H9 (cell line): ENCODE data around the gene KRT5. TPM values are rescaled to one million over a fixed set of nuclear protein-coding genes. Genes with fewer than 3 reads are reported as not detected.
"Not testable (repeated sequence)": the region's sequence is repeated elsewhere in the genome, so short reads cannot be mapped to it uniquely, and the experiment has no call there.

Experiments used
- DNase-seq: peaks from one replicate; pipeline ENCODE4 v3.0.0-alpha.2; 2017
- H2AFZ ChIP-seq: one replicate; pipeline ENCODE4 v1.6.1; 2013; ENCODE audit warnings: mild to moderate bottlenecking, low read length, control low read depth, moderate library complexity
- H2AK5ac ChIP-seq: 2 replicates; pipeline ENCODE4 v1.6.1; 2013; ENCODE audit warnings: low read length, control low read depth, mixed read lengths; ENCODE audit not compliant: insufficient read length
- H2BK120ac ChIP-seq: one replicate; pipeline ENCODE4 v1.6.1; 2013; ENCODE audit warnings: low read depth, mild to moderate bottlenecking, low read length, control low read depth, inconsistent platforms; ENCODE audit not compliant: poor library complexity, severe bottlenecking
- H2BK12ac ChIP-seq: 2 replicates; pipeline ENCODE4 v1.6.1; 2013; ENCODE audit warnings: low read length, control low read depth, mixed read lengths, low read depth; ENCODE audit not compliant: insufficient read length
- H2BK15ac ChIP-seq: 2 replicates; pipeline ENCODE4 v1.6.1; 2013; ENCODE audit warnings: low read depth, low read length, control low read depth
- H2BK20ac ChIP-seq: one replicate; pipeline ENCODE4 v1.6.1; 2013; ENCODE audit warnings: low read depth, mild to moderate bottlenecking, low read length, control low read depth, inconsistent platforms; ENCODE audit not compliant: poor library complexity, severe bottlenecking
- H2BK5ac ChIP-seq: 2 replicates; pipeline ENCODE4 v1.6.1; 2013; ENCODE audit warnings: low read length, control low read depth, mixed read lengths; ENCODE audit not compliant: insufficient read length
- H3K14ac ChIP-seq: 2 replicates; pipeline ENCODE4 v1.6.1; 2013; ENCODE audit warnings: low read length, control low read depth; ENCODE audit not compliant: insufficient read depth
- H3K18ac ChIP-seq: 2 replicates; pipeline ENCODE4 v1.6.1; 2013; ENCODE audit warnings: low read depth, mild to moderate bottlenecking, mixed read lengths, low read length, control low read depth; ENCODE audit not compliant: insufficient read length
- H3K23ac ChIP-seq: 2 replicates; pipeline ENCODE4 v1.6.1; 2013; ENCODE audit warnings: low read length, control low read depth, mixed read lengths, low read depth; ENCODE audit not compliant: insufficient read length
- H3K23me2 ChIP-seq: 2 replicates; pipeline ENCODE4 v1.6.1; 2013; ENCODE audit warnings: low read depth, mild to moderate bottlenecking, mixed read lengths, low read length, control low read depth; ENCODE audit not compliant: insufficient read length, poor library complexity, severe bottlenecking
- H3K27ac ChIP-seq: 2 replicates; pipeline ENCODE4 v1.5.1; 2013; ENCODE audit warnings: low read length, control low read depth, mixed read lengths, low read depth; ENCODE audit not compliant: insufficient read length
- H3K27me3 ChIP-seq: 2 replicates; pipeline ENCODE4 v1.6.1; 2013; ENCODE audit warnings: low read length, control low read depth, inconsistent platforms; ENCODE audit not compliant: insufficient read depth
- H3K4ac ChIP-seq: 2 replicates; pipeline ENCODE4 v1.6.1; 2013; ENCODE audit warnings: low read depth, mild to moderate bottlenecking, control low read depth, inconsistent platforms, low read length, moderate library complexity
- H3K4me1 ChIP-seq: 2 replicates; pipeline ENCODE4 v1.6.1; 2013; ENCODE audit warnings: low read length, control low read depth, inconsistent platforms; ENCODE audit not compliant: insufficient read depth
- H3K4me2 ChIP-seq: 2 replicates; pipeline ENCODE4 v1.6.1; 2013; ENCODE audit warnings: low read length, control low read depth, mixed read lengths; ENCODE audit not compliant: insufficient read length, insufficient read depth
- H3K56ac ChIP-seq: 2 replicates; pipeline ENCODE4 v1.6.1; 2013; ENCODE audit warnings: low read depth, mild to moderate bottlenecking, mixed read lengths, low read length, control low read depth; ENCODE audit not compliant: insufficient read length
- H3K79me1 ChIP-seq: 2 replicates; pipeline ENCODE4 v1.6.1; 2013; ENCODE audit warnings: low read depth, mild to moderate bottlenecking, moderate library complexity, low read length, control low read depth, inconsistent platforms; ENCODE audit not compliant: insufficient read depth, poor library complexity, severe bottlenecking
- H3K79me2 ChIP-seq: 2 replicates; pipeline ENCODE4 v1.6.1; 2013; ENCODE audit warnings: low read length, control low read depth, inconsistent platforms; ENCODE audit not compliant: insufficient read depth
- H3K9ac ChIP-seq: 2 replicates; pipeline ENCODE4 v1.6.1; 2013; ENCODE audit warnings: low read length, control low read depth, mixed read lengths; ENCODE audit not compliant: insufficient read length; ENCODE audit errors: extremely low read depth
- H3K9me3 ChIP-seq: one replicate; pipeline ENCODE4 v1.6.1; 2013; ENCODE audit warnings: low read depth, low read length, inconsistent platforms; ENCODE audit not compliant: control insufficient read depth
- H3T11ph ChIP-seq: one replicate; pipeline ENCODE4 v1.6.1; 2013; ENCODE audit warnings: mild to moderate bottlenecking, low read length, control low read depth, inconsistent platforms
- H4K20me1 ChIP-seq: one replicate; pipeline ENCODE4 v1.6.1; 2013; ENCODE audit not compliant: control insufficient read depth, insufficient read length, insufficient read depth
- H4K5ac ChIP-seq: 2 replicates; pipeline ENCODE4 v1.6.1; 2013; ENCODE audit warnings: low read depth, mild to moderate bottlenecking, mixed read lengths, low read length, control low read depth; ENCODE audit not compliant: insufficient read length
- H4K8ac ChIP-seq: replicated peaks from 2 replicates; pipeline ENCODE4 v1.6.1; 2013; ENCODE audit warnings: low read length, control low read depth, mixed read lengths, low read depth; ENCODE audit not compliant: insufficient read length
- H4K91ac ChIP-seq: 2 replicates; pipeline ENCODE4 v1.6.1; 2013; ENCODE audit warnings: low read depth, mild to moderate bottlenecking, moderate library complexity, mixed read lengths, low read length, control low read depth; ENCODE audit not compliant: insufficient read length
- H3K27ac Mint-ChIP-seq, 3 experiments: 2 replicates in 2 of 3; 3 replicates in 1 of 3; pipeline ENCODE4 v1.8.0; 2020 to 2021; ENCODE audit warnings: mixed read lengths in 3 of 3, mild to moderate bottlenecking in 1 of 3, moderate library complexity in 1 of 3
- H3K27me3 Mint-ChIP-seq: 2 replicates; pipeline ENCODE4 v1.8.0; 2021; ENCODE audit warnings: low read depth, mild to moderate bottlenecking, moderate library complexity, mixed read lengths
- H3K36me3 Mint-ChIP-seq, 3 experiments: 2 replicates in 2 of 3; 3 replicates in 1 of 3; pipeline ENCODE4 v1.8.0; 2020 to 2021; ENCODE audit warnings: low read depth in 3 of 3, mixed read lengths in 3 of 3; ENCODE audit not compliant: insufficient read depth in 1 of 3
- H3K4me1 Mint-ChIP-seq, 2 experiments: 2 replicates each; pipeline ENCODE4 v1.8.0; 2020; ENCODE audit warnings: mixed read lengths in 2 of 2
- H3K4me3 Mint-ChIP-seq, 2 experiments: 2 replicates in 1 of 2; 3 replicates in 1 of 2; pipeline ENCODE4 v1.8.0; 2020 to 2021; ENCODE audit warnings: mild to moderate bottlenecking in 2 of 2, mixed read lengths in 2 of 2, moderate library complexity in 1 of 2
- H3K9me3 Mint-ChIP-seq, 2 experiments: 2 replicates in 1 of 2; 3 replicates in 1 of 2; pipeline ENCODE4 v1.8.0; 2020; ENCODE audit warnings: mild to moderate bottlenecking in 2 of 2, mixed read lengths in 2 of 2, moderate library complexity in 1 of 2
- WGBS: extraction: QIAGEN DNeasy Blood & Tissue Kit; methylation state at CpG from one replicate; pipeline ENCODE4 v1.1.7; 2013; ENCODE audit warnings: missing lambda C conversion rate, low lambda C conversion rate, mixed read lengths; ENCODE audit not compliant: insufficient read length; ENCODE audit errors: extremely low coverage; 5-methylcytosine and 5-hydroxymethylcytosine counted together
- total RNA-seq: library from RNA; stranded (reverse); gene quantifications from 2 replicates; pipeline ENCODE4 v1.2.1, GENCODE V29; 2021

Gene KRT5
- total RNA-seq, 1 experiment from 2014 or later: not detected

DNA sequence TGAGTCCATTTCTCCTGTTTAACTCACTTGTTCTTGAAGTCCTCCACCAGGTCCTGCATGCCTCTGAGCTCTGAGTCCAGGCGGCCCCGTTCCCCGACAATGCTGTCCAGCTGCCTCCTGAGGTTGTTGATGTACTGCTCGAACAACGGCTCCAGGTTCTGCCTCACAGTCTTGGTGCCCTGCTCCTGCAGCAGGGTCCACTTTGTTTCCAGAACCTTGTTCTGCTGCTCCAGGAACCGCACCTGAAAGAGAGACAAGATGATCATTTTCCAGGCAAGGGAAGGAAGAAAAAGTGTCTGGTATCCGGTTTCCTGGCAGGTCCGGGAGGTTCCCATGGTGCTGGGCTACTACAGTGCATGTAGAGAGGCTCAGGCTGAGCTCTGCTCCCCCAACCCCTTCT, 28.7 kb downstream of the KRT5 start:
- not testable (repeated sequence) for H3K9ac ChIP-seq, H3K79me1 ChIP-seq, H4K91ac ChIP-seq, H3K4ac ChIP-seq, H3K27ac Mint-ChIP-seq, H2BK20ac ChIP-seq, H2BK120ac ChIP-seq, H3K36me3 Mint-ChIP-seq, H3K14ac ChIP-seq, H4K5ac ChIP-seq, H2BK5ac ChIP-seq, H3K56ac ChIP-seq, DNase-seq, H3K4me3 Mint-ChIP-seq, H3K23me2 ChIP-seq, H3K79me2 ChIP-seq, H3K27me3 ChIP-seq, H3T11ph ChIP-seq, H3K27ac ChIP-seq, H2AFZ ChIP-seq, H3K18ac ChIP-seq, H4K20me1 ChIP-seq, H2BK15ac ChIP-seq, H3K23ac ChIP-seq, H3K4me1 ChIP-seq, H2BK12ac ChIP-seq, H4K8ac ChIP-seq, H3K9me3 ChIP-seq, H2AK5ac ChIP-seq, H3K4me2 ChIP-seq
- WGBS: no CpG with 5 or more reads among the region's 8 CpGs
- peaks cover 19 to 22% of the 10 kb centered on the region in 2 experiments for H3K4me1 Mint-ChIP-seq
- H3K27me3 Mint-ChIP-seq: peaks cover 35% of the 10 kb centered on the region
- H3K9me3 Mint-ChIP-seq: peaks cover 0 to 11% of the 10 kb centered on the region in 2 experiments
